GM12873 (cell line): ENCODE measurements around the gene SLC38A9.

Experiments
- CTCF ChIP-seq: IDR thresholded peaks from 2 replicates; pipeline ENCODE4 v1.5.1; 2012; ENCODE audit warnings: low read depth, mild to moderate bottlenecking, moderate library complexity, low read length, control low read depth; ENCODE audit not compliant: insufficient read depth; ENCODE audit errors: missing control alignments

The SLC38A9 gene

GRCh38 chr5:55585206-55585610 lies 126.9 kb downstream of the SLC38A9 start:
- TF ChIP-seq CTCF: no peak

- TF ChIP-seq CTCF: no peak
Measured at GRCh38 chr5:55584398-55585205, 127.5 kb downstream of the SLC38A9 start.

GRCh38 chr5:55583578-55583977 lies 128.5 kb downstream of the SLC38A9 start:
- TF ChIP-seq CTCF: no peak

DNA sequence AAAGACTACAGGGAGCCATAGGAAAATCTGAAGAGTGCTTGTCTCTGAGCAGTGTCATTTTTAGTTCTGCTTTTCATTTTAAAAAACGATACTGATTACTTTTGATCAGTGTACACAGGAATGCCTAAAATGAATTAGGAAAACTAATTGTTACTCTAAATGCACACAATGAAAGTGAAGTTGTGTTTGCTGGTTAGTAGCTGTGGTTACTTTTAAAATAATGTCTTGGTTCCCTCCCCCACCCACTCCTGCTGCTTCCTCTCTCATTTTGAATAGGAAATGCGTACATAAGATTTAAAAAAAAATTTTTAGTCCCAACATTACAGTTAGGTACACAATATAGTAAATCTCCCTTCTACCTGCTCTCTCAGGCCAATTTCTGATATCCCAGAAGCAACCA lies 129.9 kb downstream of the SLC38A9 start:
- TF ChIP-seq CTCF: no peak

- no peak for TF ChIP-seq CTCF
Measured at GRCh38 chr5:55580042-55580441, 132.1 kb downstream of the SLC38A9 start.

- TF ChIP-seq CTCF: no peak
Measured at GRCh38 chr5:55578771-55579170, 133.4 kb downstream of the SLC38A9 start.

DNA sequence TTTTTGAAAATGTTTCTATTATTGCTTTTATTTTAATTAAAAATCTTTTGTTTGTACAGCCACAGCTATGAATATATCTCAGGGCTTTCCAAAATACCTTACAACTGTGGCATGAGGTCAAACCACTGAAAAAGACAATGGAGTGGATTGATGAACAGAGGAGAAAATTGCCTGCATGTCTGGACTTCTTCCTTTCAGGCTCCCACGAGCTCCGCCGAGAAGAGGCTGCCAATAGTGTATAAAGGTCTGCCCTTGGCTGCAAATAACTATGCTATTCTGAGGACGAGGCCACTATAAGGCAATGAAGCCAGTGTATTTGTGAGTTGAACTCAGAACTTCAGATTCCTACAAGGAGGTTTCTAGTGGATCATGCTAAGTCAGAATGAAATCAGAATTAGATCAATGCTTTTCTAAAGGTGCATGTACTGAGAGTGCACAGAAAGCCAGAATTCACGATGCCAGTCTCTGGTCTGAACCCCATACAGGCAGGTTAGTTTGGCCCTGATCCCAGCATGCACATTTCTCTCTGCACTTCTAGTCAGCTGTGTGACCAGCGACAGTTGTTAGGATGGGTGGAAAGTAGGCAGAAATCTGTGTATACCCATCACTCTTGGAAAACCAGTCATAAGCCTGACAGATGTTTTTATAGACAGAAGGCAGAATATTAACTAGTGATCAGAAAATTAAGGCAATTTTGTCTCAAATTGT lies 134.6 kb downstream of the SLC38A9 start:
- TF ChIP-seq CTCF: no peak
